GM21576 (cell line): ENCODE results near the gene GPR85.
"Not testable (repeated sequence)": the region's sequence is repeated elsewhere in the genome, so short reads cannot be mapped to it uniquely, and the experiment has no call there.

Experiments used
- ATAC-seq: cut with Tn5 transposase; IDR thresholded peaks from one replicate; pipeline ENCODE4 v1.9.1; 2021; ENCODE audit warnings: mild to moderate bottlenecking, moderate library complexity; ENCODE audit not compliant: unreplicated experiment

GPR85 gene, protein sequence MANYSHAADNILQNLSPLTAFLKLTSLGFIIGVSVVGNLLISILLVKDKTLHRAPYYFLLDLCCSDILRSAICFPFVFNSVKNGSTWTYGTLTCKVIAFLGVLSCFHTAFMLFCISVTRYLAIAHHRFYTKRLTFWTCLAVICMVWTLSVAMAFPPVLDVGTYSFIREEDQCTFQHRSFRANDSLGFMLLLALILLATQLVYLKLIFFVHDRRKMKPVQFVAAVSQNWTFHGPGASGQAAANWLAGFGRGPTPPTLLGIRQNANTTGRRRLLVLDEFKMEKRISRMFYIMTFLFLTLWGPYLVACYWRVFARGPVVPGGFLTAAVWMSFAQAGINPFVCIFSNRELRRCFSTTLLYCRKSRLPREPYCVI

DNA sequence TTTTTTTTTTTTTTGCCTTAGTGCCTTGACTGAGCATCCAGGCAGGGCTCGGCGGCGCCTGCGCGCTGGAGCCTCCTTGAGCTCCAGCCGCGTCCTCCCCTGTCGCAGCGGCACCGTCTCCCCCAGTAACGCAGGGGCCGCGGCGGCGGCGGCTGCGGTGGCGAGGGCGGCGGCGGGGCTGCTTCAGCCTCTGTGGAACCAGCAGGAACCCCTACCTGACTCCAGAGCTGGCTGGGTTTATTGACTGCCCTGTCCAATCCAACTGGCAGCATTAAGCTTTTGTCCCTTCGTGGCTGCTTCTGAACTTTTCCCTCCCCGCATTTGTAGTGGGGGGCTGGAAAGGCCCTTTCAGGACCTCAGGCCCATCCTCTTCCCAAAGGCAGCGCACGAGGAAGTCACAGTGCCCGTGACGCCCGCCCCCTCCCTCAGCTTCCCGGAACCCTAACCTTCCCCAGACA, at the start of gene GPR85:
GPR85 (minus strand) TSS at position 397 of the 458 bp plus-strand sequence. CDS start 2,106 bp downstream, outside the sequence.
- peak; percentile 71 for ATAC-seq

DNA sequence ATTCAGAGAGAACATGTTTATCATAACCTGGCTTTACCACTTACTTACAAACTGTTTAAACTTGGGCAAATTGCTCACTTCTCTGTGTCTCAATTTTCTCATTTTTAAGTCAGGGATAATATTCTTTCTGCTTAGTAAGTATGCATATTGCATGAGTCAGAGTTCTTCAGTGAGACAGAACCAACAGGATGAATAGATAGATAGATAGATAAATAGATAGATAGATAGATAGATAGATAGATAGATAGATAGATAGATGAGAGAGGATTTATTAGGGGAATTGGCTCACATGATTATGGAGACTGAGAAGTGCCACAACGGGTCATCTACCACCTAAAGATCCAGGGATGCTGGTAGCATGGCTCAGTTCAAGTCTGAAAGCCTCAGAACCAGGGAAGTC, 47.4 kb upstream of the GPR85 start:
- no peak for ATAC-seq

DNA sequence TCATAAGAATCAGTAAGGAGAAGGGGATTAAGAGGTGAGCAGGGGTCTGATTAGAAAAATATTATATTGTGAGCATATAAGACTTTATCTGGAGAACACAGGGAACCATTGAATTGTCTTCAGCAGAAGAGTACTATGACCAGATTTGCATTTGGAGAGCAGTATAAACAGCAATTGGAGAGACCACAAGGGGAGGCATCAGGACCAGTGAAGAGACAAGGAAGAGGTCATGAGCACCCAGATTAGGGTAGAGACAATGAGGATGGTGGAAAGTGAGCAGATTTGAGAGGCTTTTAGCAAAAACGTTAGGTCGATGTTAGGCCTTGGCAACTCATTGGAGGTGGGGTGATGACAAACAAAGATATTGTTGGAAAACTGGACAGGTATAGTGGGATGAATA, 44.7 kb upstream of the GPR85 start:
- no peak for ATAC-seq

DNA sequence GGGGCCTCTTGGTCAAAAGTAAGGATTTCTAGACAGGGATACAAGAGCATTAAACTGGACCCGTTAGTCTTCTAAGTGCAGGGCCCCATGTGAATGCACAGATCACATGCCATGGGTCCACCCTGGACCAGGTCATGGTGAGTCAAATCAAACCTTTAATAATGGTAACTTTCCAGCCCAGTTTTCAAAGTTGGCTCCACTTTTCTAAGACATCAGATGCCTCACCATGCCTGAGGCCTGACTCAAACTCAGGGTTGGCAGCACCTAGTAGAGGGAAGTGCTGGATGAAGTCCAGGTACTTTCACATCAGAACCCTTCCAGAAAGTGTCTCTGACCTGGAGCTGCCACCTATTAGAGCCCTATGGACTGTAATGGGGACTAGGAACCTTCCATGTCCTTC, 41.4 kb upstream of the GPR85 start:
- no peak for ATAC-seq

DNA sequence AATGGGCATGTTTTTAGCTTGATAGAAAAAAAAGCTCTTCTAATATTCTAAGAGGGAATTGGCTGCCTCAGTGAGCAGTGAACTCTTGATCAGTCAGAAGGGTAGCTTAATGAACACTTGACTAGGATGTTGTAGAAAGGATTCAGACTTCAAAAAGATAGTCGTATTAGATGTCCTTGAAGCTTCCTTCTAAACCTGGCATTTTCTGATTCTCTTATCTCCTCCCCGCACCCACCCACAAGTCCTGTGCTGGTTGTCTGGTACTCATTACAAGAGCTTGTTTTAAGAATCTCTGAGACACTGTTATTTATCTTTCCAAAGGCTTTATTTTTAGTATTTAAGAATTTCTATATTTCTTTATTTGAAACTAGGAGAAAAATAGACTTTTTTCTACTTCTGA, 39.1 kb upstream of the GPR85 start:
- no peak for ATAC-seq

DNA sequence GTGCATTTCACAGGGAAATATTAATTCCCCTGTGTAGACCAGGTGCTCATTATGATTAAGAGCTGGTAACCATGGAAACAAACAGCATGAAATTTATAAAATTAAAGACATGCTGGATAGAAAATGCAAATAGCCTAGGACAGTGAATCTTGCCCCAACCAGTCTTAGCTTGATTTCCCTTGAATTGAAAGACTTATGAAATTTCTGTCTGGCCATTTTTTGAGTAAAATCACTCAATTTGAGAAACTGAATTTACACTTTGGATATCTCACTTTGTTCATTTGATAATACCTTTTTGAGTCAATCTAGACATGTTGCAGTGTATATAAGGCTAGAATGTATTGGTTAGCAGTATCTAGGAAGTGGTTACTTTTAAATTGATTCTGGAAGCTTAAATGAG, 36.1 kb upstream of the GPR85 start:
- ATAC-seq = no peak

DNA sequence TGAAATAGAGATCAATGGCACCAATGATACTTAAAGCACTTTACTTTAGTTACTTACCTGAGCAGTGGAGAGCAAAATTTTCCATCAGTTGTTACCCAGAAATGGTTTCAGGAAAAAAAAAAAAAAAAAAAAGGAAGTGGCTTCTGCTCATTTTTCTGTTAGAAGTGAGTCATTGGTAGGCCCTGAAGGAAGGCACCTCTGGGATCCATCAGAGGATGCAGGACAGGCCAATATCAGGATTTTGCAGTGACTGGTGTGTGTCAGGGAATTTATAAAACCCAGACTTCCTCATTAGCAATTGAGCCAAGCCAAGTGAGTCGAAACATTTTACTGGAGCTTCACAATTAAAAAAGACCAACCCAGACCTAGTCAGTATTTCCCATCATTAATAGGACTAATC, 34.0 kb upstream of the GPR85 start:
- no peak for ATAC-seq

DNA sequence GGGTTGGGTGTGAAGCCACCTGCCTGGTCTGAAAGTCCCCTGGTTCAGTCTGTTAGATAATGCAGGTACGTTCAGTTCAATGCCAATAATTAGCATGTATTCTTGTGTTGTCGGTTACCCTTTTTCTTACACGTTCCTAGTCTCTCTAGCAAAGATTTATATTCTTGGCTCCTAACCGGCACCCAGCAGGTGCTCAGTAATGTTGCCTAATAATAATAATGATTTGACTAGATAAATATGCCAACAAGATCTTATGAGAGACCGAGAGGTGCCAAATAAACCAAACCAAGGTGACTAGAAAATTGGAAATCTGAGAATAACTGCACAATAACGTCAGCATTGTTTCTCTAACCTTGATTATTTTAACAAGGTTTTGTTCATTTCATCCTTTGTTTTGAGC, 32.8 kb upstream of the GPR85 start:
- no peak for ATAC-seq

DNA sequence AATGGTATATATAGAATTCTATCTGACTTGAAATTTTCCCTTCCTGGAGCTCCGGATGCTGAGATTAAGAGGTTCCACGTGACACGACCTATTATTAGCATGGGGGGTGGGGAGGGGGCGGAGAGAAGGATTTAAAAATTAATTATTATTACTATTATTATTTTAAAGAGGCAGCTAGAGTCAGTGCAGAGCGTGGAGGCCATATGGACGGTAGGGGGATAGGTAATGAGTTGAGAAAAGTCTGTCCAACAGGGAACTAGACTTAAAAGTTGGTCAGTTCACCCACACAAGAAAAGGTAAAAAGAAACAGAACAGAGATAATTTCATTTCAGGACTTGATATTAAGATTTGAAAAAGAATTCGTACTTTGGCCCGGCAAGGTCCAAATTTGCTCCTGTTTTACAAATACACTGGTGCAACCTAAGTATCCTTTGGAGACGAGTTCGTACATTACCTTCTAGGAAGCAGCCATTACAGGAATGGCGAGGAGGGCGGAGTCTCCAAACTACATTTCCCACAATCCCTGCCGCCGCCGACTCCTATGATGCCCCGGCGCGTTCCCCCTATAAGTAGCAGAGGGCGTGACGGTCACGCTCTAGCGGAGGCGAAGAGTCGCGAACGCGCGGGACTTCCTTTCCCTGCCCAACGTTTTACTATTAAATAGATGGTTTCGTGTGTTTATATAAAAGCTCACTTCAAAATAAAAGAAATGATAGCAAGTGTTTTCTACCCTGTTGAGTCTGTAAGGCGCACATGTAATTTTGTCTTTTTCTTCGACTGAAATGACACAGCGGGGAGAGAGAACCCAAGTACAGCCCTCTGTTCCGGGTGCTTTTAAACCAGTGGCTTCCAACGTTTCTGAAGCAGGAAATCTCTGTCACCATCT, 31.7 kb upstream of the GPR85 start, which contains the start of gene SMIM30:
SMIM30 (minus strand) TSS at position 481 of the 886 bp plus-strand sequence. CDS start 976 bp downstream, outside the sequence.
- peak; percentile 98 for ATAC-seq

DNA sequence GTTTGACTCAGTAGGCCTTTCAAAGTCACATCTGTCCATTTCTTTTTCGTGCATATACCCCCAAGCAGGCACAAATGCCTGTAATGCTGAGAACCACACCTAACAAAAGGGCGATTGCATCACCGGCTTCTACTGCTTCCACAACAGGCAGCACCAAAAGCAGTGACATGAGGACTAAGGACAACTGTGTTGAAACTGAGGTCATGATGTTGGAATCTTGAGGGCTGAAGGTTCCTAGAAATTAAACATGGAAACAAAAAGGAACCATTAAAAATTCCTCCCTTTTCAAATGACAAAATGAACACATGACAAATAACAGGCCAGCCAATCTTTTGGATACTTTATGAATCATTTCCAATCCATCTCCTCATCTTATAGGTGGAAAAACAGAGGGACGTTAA, 30.7 kb upstream of the GPR85 start:
- not testable (repeated sequence) for ATAC-seq

DNA sequence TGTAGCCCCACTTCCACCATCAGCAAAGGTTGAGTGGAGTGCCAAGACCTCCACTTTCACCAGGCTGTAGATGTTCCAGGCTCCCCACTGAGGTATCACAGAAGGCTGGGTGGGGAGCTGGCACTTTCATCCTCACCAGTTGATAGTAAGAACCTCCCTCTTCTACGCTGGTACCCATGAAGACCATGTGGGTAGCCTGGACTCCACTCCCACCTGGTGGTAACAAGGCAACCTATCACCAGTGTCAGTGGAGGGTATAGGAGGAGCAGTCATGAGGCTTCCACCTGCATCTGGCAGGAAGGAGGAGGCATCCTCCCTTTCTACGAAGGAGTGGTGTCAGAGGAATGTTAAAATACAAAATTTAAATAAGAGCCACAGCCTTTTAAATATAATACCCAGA, 27.3 kb upstream of the GPR85 start:
- ATAC-seq = peak; percentile 41

DNA sequence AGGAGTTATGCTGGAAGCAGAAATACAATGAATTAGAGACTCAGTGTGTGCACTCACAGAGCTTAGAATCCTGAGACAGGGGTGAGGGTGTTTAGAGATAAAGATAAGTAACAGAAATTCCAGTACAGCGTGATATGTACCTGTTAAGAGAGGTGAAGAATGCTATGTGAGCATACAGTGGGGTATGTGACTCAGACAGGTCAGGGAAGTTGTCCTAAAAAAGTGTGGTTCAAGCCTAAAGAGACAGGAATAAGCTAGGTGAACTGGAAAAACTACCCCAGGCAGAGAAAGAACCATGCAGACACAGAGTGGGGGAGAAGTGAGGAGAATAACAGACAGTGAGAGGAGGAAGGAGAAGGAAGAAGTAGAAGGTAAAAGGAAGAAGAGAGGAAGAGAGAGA, 23.1 kb upstream of the GPR85 start:
- ATAC-seq = no peak

DNA sequence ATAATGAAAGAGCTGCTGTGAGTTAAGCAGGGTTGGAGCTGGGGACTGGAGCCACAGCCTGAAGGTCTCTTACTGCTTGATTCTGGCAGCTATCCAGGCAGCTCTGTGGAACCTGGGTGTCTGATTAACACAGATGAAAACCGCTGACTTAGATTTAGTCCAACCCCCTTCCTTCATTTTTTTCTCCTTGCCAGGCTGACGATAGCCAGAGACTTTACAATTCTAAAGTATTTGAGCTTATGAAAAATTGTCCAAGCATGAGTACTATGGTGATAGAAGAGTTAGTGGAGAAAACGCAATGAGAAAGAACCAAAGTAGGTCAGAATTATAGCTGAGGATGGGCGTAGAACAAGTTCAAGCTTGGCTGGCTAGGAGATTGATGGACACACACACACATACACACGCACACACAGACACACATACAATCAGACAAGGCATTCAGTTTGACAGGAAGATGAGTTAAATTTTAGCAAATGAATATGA, 13.5 kb upstream of the GPR85 start:
- ATAC-seq = no peak

DNA sequence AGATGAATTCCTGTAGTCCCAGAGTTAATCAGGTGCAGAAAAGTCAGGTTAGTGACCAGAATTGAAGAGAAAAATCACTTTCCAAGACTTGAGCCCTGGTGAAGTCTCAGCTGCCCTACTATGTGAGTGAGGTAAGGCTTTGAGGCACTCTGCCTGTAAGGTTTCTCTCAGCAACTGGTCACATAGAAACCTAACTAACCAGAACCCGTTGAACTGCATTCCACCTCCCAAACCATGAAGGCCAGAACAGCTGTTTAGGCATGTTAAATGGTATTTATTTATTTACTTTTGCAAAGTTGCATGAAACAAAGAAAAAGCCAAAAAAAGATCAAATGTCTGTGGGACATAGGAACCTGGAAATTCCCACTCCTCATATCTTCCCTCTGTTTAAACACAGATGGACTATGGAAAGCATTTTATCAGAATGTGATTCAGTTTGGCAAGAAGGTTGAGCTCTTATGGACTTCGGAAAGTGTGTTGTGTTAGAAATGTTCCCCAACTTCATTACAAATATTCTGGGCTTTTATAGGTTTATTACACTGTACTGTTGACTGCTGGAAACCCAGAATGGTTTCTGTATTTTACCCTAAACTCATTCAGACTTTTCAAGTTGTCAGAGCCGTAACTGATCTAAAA, 12.8 kb upstream of the GPR85 start:
- ATAC-seq = no peak

DNA sequence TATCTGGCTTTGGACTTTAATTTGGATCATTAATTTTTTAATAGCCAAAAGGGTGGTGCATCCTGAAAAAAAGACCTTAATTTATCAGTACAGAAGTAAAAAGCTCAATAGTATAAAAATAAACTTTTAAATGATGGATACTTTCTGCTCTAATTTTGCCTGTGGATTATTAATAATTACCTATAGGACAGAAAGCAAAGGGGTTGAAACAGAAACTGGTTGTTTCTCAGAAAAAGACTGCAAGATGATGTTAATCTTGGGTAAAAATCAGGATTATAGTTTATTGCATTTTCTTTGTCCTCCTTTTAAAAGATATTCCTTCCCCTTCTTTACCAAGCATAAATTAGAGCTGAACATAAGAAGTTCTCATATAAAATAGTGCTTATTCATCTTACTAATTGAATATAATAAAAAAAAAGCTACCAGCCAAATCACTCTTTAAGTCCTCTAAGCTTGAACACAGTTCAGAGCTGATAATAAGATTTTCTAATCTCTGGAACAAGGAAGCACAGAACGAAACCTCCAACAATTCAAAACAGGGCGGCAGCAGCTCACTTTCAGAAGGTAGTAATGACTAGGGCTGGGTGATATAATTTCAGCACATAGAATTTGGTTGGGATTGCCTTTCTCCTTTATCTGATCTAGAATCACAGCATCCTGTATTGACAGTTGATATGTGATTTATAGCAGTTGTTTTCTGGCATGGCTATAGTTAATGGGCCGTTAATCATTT, 8.1 kb upstream of the GPR85 start:
- ATAC-seq = no peak

DNA sequence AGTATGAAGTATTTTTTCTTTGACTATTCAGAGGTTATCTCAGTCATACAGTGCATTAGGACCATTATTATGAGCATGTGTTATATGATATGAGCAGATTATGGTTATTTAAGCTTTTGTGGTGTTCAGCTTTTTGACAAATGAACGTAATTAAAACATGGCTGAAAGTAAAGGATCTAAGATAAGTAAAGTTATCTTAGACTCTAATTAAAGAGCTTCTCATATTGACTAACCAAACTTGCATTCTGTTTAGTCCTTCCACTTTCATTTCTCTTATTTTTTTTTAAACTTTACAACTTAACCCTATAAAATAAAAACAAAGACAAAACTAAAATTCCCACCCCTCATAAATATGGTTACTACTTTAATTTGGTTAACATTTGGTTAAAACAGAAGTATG, 6.9 kb upstream of the GPR85 start:
- ATAC-seq = no peak

DNA sequence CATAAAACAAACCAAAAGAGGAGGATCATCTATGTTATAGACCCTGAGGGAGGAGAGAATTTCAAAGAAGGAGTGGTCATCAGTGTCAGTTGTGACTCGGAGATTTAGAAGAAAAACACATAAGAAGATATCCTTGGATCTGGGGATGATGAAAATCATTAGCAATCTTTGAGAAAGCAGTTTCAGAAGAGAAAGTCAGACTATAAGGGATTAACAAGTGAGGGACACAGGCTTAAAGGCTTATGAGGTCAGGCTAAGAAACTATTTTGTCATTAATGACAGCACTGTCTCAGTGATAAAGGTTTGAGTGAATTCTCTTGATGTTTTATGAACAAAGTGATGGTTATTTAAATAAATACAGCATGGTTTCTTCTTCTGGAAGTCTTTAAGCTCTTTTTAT, 6.1 kb upstream of the GPR85 start:
- ATAC-seq = no peak

DNA sequence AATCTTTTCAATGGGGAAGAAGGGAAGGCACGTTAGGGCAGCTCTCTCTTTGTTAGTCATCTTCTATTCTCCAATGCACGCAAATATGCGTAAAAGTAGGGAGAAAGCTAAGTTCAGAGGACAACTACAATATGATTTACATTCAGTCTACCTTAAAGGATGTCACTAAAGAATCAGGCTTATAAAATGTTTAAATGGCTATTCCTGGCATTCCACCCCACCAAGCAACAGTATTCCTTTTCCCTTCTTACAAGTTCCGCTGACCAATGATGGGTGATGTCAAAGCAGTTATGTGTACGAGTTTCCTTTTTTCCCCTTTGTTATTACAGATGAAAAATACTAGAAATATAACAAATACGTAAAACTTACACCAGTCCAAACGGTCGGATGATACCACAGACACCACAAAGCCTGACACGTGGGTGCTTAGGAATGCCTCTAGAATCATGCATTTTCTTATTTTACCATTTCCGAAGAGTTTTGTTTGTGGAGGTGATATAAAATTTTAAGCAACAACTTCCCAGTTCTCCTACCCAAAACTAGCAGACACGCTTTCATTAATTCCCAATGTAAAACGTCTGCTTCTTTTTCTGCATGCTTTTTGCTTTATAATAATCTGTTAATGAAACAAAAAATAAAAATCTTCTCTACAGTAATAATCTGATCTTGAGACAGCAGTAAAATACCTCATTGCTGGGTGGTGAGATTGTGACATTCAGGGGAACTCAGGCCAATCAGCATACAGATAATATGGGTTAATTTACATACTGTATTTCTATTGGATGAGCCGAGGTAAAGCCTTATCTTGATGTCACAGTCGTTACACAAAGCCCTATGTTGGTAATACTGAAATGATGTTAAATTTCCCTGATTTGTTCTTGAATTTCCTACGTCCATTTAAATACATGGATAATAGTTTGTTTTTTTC, 708 bp upstream of the GPR85 start:
- ATAC-seq = no peak

DNA sequence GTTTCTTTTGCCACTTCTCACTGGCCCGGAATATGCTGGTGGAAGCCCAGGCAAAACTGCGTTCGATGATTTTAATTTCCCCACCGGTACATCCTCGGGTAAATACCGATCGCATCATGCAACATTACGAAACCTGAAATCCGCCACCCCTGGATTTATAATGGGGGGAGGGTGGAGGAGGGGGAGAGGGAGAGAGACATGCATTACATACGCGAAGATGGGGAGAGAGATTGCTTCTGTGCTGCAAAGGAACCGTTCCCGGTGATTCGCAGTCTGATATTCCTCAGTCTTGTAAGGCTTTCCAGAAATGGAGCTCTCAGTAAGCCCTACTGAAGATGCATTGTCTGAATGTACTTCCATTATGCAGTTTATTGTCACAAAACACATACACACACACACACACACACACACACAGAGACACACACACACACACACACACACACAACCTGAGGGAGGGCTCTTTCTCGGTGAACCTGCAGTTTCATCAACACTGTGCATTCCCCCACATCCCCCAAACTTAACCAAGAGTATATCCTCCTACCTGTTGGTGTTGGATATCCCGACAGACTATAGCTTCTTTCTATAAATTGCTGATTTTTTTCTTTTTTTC, 741 bp downstream of the GPR85 start:
- peak; percentile 27 for ATAC-seq
